Adrenal gland (tissue), 5 donors: Measurements from ENCODE around the gene MAST4.

Experiments used
- POLR2A ChIP-seq, 2 donors: fragments of 450-650 bp; IDR thresholded peaks; one replicate each; pipeline ENCODE4 v1.6.1; 2017; ENCODE audit warnings: antibody characterized with exemption in 2 of 2, mild to moderate bottlenecking in 2 of 2, moderate library complexity in 1 of 2
- TF ChIP-seq, protein P1 (sequence below), 6 experiments: fragments of 450-650 bp in 4 of 6; fragments of 200-600 bp in 2 of 6; sonication (generic) in 1 of 6; IDR thresholded peaks; 1 replicate in 5 of 6; 2 replicates in 1 of 6; pipeline versions ENCODE4 v1.5.1 to v1.8.0; 2016 to 2021; ENCODE audit warnings: antibody characterized with exemption in 6 of 6, mild to moderate bottlenecking in 2 of 6, moderate library complexity in 1 of 6
- donor health status: DM: no; HTN: no; CAD: no.

DNA sequence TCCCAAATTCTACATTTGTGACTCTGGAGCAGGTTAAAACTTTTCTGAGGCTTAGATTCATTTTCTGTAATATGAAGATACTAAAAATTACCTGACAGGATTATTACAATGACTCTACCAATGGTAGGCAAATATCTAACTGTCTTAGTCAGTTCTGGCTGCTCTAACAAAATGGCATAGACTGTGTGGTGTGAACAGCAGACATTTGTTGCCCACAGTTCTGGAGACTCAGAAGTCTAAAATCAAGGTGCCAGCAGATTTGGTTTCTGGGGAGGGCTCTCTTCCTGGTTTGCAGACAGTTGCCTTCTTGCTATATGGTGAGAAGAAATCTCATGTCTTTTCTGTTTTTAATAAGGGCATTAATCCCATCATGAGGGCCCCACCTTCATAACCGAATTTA lies 245.1 kb downstream of the MAST4 start:
- TF ChIP-seq, protein P1, sequence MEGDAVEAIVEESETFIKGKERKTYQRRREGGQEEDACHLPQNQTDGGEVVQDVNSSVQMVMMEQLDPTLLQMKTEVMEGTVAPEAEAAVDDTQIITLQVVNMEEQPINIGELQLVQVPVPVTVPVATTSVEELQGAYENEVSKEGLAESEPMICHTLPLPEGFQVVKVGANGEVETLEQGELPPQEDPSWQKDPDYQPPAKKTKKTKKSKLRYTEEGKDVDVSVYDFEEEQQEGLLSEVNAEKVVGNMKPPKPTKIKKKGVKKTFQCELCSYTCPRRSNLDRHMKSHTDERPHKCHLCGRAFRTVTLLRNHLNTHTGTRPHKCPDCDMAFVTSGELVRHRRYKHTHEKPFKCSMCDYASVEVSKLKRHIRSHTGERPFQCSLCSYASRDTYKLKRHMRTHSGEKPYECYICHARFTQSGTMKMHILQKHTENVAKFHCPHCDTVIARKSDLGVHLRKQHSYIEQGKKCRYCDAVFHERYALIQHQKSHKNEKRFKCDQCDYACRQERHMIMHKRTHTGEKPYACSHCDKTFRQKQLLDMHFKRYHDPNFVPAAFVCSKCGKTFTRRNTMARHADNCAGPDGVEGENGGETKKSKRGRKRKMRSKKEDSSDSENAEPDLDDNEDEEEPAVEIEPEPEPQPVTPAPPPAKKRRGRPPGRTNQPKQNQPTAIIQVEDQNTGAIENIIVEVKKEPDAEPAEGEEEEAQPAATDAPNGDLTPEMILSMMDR (IDR thresholded peaks at IDR 0.05): no peak
- TF ChIP-seq POLR2A (IDR thresholded peaks at IDR 0.05): no peak
